ENCODE data around the gene SCN4A.
"Not testable (repeated sequence)": the region's sequence is repeated elsewhere in the genome, so short reads cannot be mapped to it uniquely, and the experiment has no call there.

Gene SCN4A

GRCh38 chr17:63972796-63973195, at the start of gene SCN4A:
TSS of gene SCN4A (minus strand) at chr17:63972918. CDS start at chr17:63972841, 77 bp downstream.
- no peak for DNase-seq (ENCODE audit: low read depth in 4 of 4, low spot score in 1 of 4)

- DNase-seq (ENCODE audit: low read depth in 4 of 4, low spot score in 1 of 4): peak; percentile 61 to 78 (median 66)
Observed at GRCh38 chr17:64020056-64020766, 47.5 kb upstream of the SCN4A start, which contains the start of gene ICAM2. TSS of gene ICAM2 (minus strand) at chr17:64020633. CDS start at chr17:64006691, 13,942 bp downstream.

DNA sequence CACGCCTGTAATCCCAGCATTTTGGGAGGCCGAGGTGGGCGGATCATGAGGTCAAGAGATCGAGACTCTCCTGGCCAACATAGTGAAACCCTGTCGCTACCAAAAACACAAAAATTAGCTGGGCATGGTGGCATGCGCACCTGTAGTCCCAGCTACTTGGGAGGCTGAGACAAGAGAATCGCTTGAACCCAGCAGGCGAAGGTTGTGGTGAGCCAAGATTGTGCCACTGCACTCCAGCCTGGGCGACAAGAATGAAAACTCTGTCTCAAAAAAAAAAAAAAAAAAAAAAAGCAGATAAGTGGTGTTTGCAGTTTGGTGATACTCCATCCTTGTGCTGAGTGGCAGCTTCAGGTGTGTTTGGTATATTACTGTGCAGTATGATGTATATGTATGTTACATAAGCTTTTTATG, 46.8 kb upstream of the SCN4A start:
- not testable (repeated sequence) for DNase-seq (ENCODE audit: low read depth in 4 of 4, low spot score in 1 of 4)

DNA sequence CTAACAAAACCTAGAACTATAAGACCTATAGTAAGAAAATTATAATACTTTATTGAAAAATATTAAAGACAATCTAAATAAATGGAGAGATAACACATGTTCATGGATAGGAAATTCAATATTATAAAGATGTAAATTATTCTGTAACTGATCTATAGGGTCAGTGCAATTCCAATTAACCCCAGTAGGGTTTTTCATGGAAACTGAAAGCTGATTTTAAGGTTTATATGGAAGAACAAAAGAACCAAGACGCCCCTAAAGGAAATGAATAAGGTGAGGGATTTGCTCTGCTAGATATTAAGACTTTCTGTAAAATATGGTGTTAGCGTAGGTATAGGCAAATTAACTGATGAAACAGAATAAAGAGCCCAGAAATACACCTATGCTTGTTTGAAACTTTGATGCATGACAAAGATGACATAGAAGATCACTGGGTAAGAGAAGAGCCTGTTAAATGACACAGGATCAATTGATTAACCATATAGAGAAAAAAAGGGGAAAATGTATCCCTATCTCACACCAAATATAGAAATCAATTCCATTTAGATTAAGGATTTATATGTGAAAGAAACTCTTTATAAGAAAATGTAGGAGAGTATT, 44.8 kb upstream of the SCN4A start:
- no peak for DNase-seq (ENCODE audit: low read depth in 4 of 4, low spot score in 1 of 4)

GRCh38 chr17:64016974-64017373, 44.3 kb upstream of the SCN4A start:
- DNase-seq (ENCODE audit: low read depth in 4 of 4, low spot score in 1 of 4): no peak

- no peak for DNase-seq (ENCODE audit: low read depth in 4 of 4, low spot score in 1 of 4)
Observed at GRCh38 chr17:64016231-64016784, 43.6 kb upstream of the SCN4A start.

- DNase-seq (ENCODE audit: low read depth in 4 of 4, low spot score in 1 of 4): no peak
Observed at GRCh38 chr17:64015447-64015846, 42.7 kb upstream of the SCN4A start.

DNA sequence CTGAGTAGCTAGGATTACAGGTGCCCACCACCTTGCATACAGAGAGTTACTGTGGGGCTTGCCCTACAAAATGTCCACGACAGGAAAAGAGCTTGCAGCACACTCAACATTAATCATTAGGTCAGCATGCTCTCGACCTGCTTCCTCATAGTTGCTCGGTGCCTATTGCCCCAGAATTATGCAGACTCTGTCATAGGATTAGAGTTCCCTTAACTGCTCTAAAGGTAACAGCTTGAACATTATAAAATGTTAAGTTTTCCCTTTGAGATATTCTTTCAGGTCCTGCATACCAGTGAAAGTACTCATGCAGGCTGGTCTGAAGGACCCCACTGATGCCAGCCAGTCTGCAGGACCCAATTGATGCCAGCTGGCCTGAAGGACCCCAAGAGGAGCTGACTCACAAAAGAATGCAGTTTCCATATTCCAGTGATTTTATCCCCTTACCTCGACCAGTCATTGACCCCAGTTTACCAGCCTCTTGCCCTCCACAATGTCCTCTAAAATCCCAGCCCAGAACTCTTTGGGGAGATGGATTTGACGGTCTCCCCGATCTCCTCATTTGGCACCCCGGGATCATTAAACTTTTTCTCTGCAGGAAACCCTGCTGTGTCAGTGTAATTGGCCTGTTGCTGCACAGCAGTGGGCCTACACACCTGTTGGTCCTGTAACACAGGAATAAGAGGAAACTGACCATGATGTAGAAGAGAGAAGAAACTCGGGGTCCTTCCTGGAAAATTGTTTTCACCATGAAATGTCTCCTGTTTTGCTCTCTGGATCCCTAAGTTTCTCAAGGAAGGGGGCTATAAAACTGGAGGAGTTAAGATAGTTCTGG, 37.1 kb upstream of the SCN4A start:
- no peak for DNase-seq (ENCODE audit: low read depth in 4 of 4, low spot score in 1 of 4)

- DNase-seq (ENCODE audit: low read depth in 4 of 4, low spot score in 1 of 4): no peak
Observed at GRCh38 chr17:64008830-64009229, 36.1 kb upstream of the SCN4A start.

DNA sequence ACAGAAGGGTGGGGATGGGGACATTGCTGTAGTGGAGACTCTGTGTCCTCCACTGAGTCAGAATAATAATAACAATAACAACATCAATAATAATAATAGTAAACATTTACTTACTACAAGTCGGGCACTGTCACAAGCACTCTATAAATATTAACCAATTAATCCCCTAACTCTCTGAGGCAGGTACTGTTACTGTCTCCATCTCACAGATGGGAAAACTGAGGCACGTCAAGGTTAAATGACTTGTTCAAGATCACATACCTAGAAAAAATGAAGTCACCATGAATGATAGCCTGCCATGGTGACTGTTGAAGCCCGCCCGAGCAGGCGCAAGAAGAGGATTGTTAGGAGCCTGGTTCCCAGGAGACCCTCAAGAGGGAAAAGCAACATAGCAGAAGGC, 35.6 kb upstream of the SCN4A start:
- no peak for DNase-seq (ENCODE audit: low read depth in 4 of 4, low spot score in 1 of 4)

- no peak for DNase-seq (ENCODE audit: low read depth in 4 of 4, low spot score in 1 of 4)
Observed at GRCh38 chr17:64007838-64008282, 35.1 kb upstream of the SCN4A start.

GRCh38 chr17:64007089-64007837, 34.5 kb upstream of the SCN4A start:
- DNase-seq (ENCODE audit: low read depth in 4 of 4, low spot score in 1 of 4): not testable (repeated sequence)

GRCh38 chr17:64006361-64007088, 33.8 kb upstream of the SCN4A start:
- DNase-seq (ENCODE audit: low read depth in 4 of 4, low spot score in 1 of 4): no peak

GRCh38 chr17:64005734-64006167, 33.0 kb upstream of the SCN4A start:
- DNase-seq (ENCODE audit: low read depth in 4 of 4, low spot score in 1 of 4): no peak

DNA sequence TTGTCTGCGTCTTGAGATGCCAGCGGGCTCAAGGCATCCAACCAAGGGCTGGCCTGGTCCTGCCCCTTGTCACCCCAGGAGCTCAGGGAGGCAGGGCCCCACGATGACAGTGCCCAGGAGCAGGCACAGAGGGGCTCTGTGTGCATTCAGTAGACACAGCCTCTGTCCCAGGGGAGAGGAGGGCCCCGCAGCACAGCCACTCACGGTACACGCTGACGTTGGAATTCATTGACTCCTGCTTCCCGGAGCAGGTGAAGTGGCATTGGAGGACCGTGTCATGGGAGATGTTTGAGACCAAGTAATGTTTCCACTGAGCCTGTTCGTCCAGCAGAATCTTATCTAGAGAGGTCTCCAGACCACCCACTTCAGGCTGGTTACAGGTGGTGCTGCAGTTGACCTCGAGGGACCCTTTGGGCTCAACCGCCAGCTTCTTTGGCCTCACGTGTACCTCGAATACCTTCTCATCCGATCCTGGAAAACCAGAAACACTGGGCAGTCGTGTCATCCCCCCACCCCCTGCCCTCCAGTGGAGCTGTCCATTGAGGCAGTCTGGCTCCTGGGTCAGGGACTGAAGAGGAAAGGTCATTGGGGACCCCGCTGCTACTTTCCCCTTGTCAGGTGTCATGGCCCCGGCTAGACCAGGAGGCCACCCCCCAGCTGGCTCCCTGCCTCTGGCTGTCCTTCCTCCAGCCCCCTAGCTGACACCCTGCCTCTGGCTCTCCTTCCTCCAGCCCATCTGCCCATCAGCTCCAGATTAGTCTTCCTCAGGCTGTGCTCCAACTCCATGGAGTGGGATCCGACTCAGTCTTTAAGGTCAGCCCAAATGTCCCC, 32.4 kb upstream of the SCN4A start:
- DNase-seq (ENCODE audit: low read depth in 4 of 4, low spot score in 1 of 4): no peak

GRCh38 chr17:64004218-64004770, 31.6 kb upstream of the SCN4A start:
- no peak for DNase-seq (ENCODE audit: low read depth in 4 of 4, low spot score in 1 of 4)

DNA sequence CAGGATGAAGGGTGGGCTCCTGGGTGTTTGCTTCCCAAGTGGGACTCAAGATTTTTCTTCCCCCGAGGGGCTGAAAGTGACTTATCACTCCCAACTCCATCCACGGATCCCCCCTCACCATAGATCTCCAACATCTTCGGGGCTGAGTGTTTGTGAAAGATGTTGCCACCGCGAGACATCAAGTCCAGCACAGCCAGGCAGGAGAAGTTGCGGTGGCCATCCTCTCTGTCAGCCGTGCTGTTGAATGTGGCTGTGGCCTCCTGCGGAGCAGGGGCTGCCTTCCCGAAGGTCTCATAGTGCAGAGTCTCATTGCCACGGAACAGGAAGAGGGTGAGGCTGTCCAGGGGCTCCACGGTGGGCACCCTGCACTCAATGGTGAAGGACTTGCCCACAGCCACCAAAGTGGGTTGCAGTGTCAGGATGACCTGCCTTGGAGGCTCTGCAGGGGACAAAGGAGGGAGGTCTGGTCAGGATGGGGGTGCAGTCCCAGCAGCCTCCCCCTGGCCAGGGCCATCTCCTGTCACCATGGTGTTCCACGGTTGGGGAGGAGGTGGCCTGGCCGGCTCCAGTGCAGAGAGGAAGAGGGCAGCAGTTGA, 30.9 kb upstream of the SCN4A start:
- DNase-seq (ENCODE audit: low read depth in 4 of 4, low spot score in 1 of 4): no peak
